Activated CD8-positive, alpha-beta memory T cell treated with anti-CD3 and anti-CD28 coated beads, Interleukin-2, amount 50 U/mL, for 24 hours (primary cell): ENCODE data around the gene MCHR2.
"Not testable (repeated sequence)": the region's sequence is repeated elsewhere in the genome, so short reads cannot be mapped to it uniquely, and the experiment has no call there.

Experiments
- DNase-seq: peaks from one replicate; pipeline ENCODE4 v3.0.0-alpha.2; 2020; ENCODE audit errors: extremely low read depth

The MCHR2 gene, protein sequence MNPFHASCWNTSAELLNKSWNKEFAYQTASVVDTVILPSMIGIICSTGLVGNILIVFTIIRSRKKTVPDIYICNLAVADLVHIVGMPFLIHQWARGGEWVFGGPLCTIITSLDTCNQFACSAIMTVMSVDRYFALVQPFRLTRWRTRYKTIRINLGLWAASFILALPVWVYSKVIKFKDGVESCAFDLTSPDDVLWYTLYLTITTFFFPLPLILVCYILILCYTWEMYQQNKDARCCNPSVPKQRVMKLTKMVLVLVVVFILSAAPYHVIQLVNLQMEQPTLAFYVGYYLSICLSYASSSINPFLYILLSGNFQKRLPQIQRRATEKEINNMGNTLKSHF

DNA sequence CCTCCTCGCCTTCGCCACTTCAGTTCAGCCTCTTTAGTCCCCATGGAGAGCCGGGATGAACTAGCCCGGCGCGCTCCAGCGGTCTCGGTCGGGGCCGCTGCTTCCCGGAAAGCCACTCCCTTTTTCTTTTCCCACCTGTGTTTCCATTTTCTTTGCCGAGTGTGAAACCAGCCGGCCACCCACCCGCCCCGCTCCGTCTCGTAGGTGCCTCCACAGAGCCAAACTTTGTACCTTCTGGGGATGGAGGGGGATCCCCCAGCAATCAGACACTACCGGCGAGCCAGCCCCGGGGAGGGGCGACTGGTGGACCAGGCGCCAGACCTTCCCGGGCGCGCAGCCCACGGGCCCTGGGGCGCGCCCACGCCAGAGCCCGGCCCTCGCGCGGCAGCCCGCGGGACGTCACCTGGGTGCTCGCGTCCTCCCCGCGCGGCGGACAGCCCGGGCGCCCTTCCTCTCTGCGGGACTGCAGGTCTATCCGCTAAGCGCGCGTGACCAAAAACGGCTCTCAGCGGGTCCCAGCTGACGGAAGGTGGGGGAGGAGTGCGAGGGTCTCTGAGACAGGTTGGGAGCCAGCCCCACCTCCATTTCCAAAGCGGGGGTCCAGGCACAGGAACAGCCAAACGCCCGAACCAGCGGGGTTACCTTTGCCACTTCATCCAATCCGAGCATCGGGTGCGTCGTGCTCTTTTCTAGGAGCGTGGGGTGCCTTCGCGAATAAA lies at the start of gene MCHR2:
Gene MCHR2, minus strand, starts transcription at position 691 of the 719 bp plus-strand sequence. CDS start 38,076 bp downstream, outside the sequence.
- no peak for DNase-seq

DNA sequence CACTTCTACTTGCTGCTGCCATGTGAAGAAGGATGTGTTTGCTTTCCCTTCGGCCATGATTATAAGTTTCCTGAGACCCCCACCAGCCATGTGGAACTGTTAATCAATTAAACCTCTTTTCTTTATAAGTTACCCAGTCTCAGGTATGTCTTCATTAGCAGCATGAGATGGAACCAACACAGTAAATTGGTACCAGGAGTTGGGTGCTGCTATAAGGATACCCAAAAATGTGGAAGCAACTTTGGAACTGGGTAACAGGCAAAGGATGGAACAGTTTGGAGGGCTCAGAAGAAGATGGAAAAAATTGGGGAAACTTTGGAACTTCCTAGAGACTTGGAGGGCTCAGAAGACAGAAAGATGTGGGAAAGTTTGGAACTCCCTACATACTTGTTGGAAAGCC lies 44.5 kb upstream of the MCHR2 start:
- DNase-seq: not testable (repeated sequence)

DNA sequence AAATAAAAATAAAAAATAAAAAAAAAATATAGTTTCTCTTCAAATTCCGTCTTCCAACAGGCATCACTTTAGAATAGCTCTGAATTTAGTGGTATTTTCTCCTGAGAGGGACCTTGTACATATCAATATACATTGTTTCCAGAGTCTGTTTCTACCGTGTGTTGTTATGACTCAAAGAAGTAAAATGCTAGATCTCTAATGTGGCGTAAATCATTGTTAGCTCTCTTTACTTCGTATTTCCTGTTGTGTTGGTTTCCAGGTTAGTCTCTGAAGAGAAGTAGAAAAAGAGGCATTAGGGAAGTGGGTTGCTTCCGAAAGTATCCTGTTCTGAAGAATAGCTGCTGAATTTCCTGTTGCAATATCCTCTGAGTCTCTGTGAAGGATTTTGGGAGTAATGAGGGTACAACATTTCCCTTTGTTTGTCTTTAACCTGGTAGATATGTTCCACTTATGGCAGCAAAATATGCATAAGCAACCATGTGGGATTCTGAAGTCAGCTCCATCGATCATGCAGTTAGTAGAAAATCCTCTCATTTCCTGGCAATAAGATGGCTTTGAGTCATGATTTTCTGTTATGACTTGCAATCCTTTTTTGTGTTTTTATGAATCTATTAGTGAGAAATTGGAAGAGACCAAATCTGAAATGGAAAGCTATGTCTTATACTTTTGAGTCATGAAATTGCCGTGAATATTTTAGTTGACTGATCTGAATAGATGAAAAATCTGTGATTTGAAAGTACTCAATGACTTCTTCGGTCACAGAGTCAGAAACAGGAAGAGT lies 42.0 kb upstream of the MCHR2 start:
- no peak for DNase-seq

DNA sequence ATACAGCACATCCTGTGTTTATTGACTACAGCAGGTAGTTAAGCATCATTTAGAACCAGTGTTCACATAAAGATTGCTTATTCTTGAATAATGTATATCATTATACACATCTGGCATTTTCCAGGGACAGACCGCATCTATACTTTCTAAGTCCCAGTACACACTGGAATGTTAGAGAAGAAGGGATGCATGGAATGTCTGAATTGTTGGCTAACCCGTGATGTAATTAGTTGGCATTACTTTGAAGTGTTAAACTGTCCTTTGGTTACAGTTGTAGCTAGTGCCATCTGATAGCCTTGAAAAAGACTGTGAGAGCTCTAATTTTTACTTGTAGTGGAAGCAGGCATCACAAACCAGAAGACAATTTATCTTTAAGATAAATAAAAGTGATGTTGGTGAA lies 29.8 kb upstream of the MCHR2 start:
- DNase-seq: no peak

DNA sequence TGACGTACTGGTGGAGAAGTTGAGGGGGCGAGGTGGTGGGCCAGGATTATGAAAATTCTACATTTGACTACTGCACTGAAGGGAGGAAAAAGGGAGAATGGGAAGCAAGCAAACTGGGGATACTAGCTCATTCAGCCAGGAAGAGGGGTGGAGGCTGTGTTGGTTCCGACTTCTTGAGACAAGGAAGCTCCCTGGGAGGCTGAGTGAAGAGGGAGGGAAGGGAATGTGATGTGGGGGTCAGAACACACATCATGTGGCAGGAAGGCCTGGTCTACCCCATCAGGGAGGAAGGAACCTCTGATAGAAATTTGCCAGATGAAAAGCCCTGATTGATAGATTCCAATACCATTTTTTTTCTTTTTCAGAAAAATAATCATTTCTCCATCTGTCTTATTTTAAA lies 28.8 kb upstream of the MCHR2 start:
- no peak for DNase-seq

DNA sequence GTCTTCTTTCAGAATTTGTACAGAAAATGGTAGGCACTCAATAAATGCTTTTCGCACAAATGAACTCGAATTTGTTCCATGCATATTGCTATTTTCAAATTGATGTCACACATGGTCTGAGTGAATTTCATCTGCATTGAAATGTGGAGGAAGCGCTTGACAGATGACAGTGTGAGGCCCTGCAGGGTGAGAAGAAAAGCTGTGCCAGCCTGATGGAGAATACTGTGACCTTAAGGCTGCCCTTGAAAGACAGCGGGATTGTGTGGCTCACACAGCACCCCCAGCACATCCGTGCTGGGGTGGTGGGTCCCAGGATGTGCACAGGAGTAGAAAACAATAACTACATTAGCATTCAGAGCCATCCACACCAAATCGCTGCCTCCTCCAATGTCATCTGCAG lies 14.8 kb upstream of the MCHR2 start:
- DNase-seq: no peak

DNA sequence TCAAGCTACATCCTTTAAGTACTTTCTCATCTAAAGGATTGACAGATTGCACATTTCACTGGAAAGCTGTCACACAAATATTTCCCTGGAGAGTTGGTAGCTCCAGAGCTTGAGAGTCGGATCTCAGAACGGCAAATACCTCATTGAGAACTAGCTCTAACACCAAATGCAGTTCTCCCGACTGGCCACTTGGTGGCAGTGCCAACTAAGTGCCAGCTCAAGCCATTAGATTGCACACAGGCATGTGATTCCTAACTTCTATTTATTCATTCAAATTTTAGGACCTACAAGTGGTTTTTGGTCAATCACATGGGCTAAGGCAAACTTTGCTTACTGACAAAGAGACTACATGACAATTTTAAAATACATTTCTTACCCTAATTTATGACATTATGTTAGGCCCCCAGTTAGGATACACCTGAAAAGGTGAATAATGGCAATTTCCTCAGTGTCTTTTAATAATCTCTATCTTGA lies 7.9 kb upstream of the MCHR2 start:
- no peak for DNase-seq

DNA sequence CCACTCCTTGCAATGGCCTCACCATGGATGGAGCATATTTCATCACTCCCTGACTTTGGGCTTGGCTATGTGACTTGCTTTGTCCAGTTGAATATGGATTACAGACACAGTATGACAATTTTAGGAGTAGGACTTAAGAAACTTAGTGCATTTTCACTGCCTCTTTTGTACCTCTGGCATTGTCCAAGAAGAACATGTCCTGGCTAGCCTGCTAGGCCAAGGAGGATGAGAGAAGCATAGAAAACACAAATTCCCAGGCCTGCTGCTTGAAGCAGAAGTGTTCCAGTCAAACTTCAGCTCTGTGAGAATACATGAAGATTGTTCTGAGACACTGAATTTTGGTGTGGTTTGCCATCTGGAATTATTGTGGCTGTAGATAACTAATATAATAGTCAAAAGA lies 3.1 kb upstream of the MCHR2 start:
- no peak for DNase-seq

DNA sequence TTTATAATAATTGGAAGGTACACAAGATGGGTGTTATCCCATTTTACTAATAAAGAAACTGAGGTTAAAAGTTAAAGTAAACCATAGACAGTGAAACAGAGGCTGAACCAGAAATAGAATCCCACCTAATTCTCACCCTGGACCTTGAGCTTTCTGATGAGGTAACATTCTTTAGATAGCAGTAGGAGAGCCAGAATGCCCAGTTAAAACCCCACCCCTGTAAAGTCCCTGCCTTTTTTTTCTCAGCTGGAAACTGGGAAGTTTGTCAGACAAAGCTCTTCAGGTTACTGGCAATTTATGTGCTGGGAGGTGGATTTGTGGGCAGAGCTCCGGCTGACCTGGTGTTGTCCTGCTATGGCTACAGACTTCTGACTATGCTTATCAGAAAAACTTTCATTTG lies 1.9 kb upstream of the MCHR2 start:
- no peak for DNase-seq

DNA sequence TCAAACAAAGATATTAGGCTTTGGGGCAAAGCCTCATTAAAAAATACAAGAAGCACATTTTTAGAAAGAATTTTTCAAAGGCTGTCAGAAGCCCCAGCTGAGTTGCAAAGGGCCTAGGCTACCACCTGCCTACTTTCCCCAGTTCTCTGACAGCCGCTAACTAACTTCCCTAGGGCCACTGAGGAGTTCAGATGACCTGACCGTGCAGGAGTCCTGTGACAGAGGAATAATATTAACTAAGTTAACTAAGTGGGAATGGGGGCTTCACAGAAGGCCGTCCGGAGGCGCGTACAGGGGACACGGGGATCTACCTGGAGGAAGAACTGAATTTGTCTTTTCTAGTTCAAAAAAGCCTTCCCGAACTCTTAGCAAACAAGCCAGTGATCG lies 884 bp downstream of the MCHR2 start:
- no peak for DNase-seq

DNA sequence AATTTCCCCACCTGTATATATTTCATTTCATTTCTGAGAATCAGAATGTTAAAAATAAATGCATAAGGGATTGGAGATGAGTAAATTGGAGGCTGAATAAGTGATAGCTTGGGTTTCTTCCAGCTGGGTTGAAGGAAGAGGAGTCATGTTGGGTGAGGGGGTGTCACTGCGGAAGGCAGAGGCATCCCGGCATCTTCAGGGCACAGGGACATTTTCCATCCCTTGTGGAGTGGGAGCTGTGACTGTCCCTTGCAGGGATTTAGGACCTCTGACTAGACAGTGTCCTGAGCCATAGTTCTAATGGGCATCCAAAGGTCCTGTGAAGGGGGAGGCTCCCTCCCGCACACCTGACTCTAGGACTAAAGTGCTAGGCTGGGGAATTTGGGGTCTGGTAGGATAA lies 2.1 kb downstream of the MCHR2 start:
- no peak for DNase-seq

DNA sequence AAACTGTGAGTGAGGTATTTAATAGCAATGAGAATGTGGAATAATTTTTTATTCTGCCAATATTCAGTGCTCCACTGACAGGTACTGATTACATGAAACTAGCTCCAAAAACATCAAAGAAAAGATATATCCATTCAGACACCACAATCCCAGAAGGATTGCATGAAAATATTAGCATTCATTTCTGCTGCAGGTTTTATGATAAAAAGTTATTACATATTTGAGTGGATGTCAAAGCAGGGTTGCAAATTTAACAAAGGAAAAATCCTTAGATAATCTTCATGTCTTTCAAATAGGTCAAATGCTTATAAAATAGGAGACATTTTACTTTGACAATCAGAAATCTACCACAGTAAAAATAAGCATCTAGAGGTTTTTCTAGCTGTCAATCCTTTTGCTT lies 13.3 kb downstream of the MCHR2 start:
- DNase-seq: no peak

DNA sequence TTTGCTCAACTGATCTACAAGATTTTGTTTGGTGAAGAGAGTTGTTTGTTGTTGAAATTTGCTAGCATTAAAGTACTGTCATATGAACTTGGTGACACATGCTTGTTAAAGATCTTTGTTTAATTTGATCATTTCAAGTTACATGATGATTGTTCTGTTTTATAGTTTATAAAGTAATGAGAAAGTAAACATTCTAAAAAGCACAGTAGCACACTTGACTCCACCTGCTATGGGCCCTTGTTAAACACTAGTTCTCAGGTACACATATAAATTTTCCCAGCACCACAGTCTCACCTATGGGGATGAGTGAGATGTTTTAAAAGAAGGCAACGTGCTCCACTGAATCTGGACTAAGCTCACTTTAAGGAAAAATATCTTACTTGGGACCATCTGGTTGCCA lies 14.1 kb downstream of the MCHR2 start:
- no peak for DNase-seq

DNA sequence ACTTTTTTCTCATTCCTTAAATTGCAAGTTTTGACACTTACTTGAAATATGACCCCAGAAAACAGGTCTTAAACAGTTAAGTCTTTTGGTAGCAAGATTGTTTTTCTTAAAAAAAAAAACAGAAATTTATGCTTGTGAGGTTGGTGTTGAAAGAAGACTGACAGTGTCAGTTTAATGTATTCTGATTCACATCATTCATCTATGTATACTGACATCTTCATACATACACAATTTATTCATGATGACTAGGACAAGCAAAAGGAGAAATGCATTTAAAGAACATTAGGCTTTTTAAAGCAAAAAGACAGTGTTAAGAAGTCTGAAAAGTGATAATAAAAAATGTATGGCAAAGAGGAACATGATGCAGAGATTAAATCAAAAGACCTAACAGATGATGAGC lies 27.0 kb downstream of the MCHR2 start:
- DNase-seq: no peak

DNA sequence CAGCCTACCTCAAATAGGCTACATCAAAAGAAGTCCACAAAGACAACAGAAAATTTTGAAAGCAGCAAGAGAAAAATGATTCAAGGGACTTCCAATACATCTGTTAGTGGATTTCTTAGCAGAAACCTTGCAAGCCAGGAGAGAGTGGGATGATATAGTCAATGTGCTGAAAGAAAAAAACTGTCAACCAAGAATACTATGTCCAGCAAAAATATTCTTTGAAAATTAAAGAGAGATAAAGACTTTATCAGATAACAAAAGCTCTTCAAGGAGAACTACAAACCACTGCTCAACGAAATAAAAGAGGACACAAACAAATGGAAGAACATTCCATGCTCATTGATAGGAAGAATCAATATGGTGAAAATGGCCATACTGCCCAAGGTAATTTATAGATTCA lies 34.0 kb downstream of the MCHR2 start:
- DNase-seq: no peak

DNA sequence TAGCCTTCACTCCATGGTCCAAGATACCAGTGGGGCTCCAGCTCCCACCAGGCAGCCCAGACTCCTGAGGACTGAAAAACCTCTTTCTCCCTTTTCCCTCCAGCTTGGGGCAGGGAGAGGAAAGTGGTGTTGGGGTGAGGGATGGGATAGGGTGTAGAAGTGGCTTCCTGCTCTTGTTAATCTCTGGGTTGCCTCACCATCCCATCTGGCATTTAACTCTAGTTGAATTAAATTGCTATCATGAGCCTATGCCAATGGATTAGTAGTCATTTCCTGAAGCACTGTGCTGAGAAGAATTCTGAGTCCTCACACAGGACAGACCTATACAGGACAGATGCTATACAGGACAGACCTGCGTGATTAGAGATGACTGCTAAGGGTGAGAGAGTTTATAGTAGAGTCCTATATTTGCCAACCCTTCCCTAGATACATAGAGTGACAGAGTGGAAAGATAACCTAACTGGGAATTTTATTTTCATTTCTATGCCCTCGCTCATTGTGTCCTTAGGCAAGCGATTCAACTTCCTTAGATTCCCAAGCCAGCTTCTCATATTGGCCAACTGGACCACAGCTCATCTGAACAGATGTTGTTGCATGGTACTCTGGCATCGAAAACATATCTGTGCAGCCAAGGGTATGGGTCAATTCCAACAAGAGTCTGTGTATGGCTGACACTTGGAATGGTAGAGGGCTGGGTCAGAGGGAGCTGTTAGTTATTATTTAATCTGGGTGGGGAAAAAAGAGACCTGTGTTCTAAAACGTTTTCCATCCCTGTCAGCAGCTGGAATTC lies 42.8 kb downstream of the MCHR2 start:
- no peak for DNase-seq

DNA sequence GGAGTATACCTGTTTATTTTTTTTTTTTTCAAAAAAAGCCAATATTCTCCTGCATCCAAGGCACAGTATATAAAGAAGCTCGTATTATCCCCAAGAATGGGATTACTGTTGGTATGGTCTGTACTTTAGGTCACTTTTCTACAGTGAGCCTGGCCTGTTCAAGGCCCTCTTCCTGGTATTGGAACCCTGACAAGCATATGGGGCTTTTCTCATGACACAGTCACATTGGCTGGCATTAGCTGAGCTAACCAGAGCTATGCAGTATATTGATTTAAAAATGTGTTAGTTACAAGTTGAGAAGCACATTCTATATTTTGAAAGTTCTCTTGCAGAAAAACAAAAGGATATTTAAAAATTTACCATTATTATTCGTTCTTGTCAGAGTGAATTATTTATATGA lies 48.0 kb downstream of the MCHR2 start:
- DNase-seq: no peak

DNA sequence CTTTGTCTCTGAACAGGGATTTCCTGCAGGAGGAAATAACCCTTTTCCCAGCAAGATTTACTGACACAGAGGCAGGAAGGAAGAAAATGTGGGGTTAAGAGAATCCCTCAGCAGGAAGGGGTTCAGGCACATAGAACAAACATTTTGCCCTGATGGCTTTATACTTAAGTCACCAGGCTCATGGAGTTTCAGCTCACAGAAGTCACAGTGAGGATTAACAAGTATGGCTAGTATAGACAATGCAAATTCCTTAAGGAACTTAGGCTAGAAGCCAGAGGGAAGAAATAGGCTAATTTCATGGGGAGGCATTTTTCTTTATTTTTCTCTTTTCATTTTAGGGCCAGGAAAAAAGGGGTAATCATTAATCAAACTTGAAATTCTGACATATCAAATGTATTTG lies 50.2 kb downstream of the MCHR2 start:
- no peak for DNase-seq

DNA sequence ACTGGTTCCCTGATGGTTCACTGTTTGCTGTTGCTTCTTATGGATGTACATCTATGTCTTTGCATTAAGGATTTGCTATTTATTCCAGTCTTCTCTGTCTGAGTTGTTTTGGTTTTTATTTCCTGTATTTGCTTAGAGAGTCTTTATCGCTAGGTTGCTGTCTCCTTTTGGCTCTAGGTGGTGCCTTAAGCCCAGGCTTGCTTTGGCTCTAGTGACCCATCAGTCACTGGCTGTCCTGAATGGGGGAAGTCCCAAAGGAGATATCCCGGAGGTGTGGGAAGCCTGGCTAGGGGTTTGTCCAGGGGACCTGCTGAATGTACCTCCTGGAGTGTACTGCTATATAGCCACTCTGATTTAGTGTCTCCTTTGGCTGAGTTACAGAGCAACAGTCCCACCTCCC lies 53.4 kb downstream of the MCHR2 start:
- no peak for DNase-seq

DNA sequence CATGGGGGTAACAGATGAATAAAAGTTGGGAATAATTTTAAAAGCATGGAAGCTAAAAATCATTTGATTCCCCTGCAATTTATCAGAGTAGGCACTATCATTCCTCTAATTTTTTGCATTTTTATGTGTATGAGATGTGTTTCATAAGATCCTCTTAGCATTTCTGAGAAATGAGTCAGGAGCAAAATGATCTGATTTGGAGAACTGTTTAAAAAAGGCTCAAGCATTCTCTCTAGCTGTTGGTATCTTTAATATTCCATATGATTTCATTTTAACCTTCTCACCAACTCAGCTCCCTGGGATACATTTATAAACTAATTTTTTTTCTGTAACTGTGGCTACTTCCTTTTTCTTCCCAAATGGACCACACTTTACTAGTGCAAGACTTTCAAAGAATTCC lies 60.9 kb downstream of the MCHR2 start:
- no peak for DNase-seq

DNA sequence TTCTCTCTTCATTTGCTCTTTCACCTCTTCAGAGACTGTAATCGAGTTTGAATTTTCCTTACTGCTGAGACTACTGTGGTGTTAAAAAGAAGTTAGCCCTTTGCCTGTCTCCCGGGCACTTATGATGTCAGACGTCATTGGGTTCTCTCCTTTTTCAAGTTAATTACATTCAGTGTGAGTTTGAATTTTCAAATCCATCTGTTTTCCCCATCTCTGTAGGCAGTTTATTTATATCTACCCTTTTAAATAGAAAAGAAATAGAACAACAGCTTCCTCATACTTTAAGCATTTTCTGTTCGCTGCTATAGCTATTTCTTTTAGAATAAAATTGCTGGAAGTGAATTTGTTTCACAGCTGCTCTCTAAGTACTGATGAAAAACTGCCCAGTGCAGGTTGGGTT lies 81.4 kb downstream of the MCHR2 start:
- DNase-seq: no peak
